ENCODE data around the gene ZNF442. TPM values are rescaled to one million over a fixed set of nuclear protein-coding genes. Genes with fewer than 3 reads are reported as not detected.

The ZNF442 gene
- total RNA-seq, 4 donors from 2014 or later = 0.60 to 4.6 (median 3.1) TPM

- H3K9me3 ChIP-seq = peaks cover 37% of the 10 kb centered on the region
Measured at GRCh38 chr19:12353375-12353774, 12.1 kb downstream of the ZNF442 start.

GRCh38 chr19:12350890-12351197 lies 14.6 kb downstream of the ZNF442 start:
- H3K9me3 ChIP-seq = peaks cover 37% of the 10 kb centered on the region
- DNase-seq (ENCODE audit: low spot score in 2 of 2) = no peak
- WGBS = 93% methylated on average over 5 of the region's 5 CpGs
- H3K27me3 ChIP-seq = no peaks in the 10 kb centered on the region
- H3K4me3 ChIP-seq = no peak overlapping the region
- no peak for TF ChIP-seq POLR2A (IDR thresholded peaks at IDR 0.05)
- H3K36me3 ChIP-seq = peaks cover 25% of the 10 kb centered on the region
- no peaks in the 10 kb centered on the region for H3K4me1 ChIP-seq
- no peak overlapping the region for H3K27ac ChIP-seq

More at GRCh38 chr19:12353375-12353774, 12.1 kb downstream of the ZNF442 start:
- Histone ChIP-seq H3K4me3 (no peak overlapping the region), H3K4me1 (no peaks in the 10 kb centered on the region), H3K27me3 (no peaks in the 10 kb centered on the region), H3K36me3 (peaks cover 25% of the 10 kb centered on the region), H3K27ac (no peak overlapping the region)
- DNase-seq (ENCODE audit: low spot score in 2 of 2) = no peak
- TF ChIP-seq CTCF (IDR thresholded peaks at IDR 0.05) (no peak), POLR2A (IDR thresholded peaks at IDR 0.05) (no peak), POLR2AphosphoS5 (IDR thresholded peaks at IDR 0.05) (no peak), EP300 (IDR thresholded peaks at IDR 0.05) (no peak)
- WGBS = 93% methylated on average over 4 of the region's 4 CpGs

GRCh38 chr19:12350185-12350889 lies 15.1 kb downstream of the ZNF442 start:
- WGBS = 96% methylated on average over 8 of the region's 8 CpGs
- Histone ChIP-seq H3K4me1 (no peaks in the 10 kb centered on the region), H3K27me3 (no peaks in the 10 kb centered on the region), H3K4me3 (no peak overlapping the region), H3K27ac (no peak overlapping the region), H3K36me3 (peaks cover 25% of the 10 kb centered on the region), H3K9me3 (peaks cover 37% of the 10 kb centered on the region)
- DNase-seq (ENCODE audit: low spot score in 2 of 2) = no peak
- no peak for TF ChIP-seq EP300 (IDR thresholded peaks at IDR 0.05)
- TF ChIP-seq CTCF (IDR thresholded peaks at IDR 0.05) = no peak
- no peak for TF ChIP-seq POLR2A (IDR thresholded peaks at IDR 0.05)
- TF ChIP-seq POLR2AphosphoS5 (IDR thresholded peaks at IDR 0.05) = no peak

GRCh38 chr19:12346896-12347295 lies 18.6 kb downstream of the ZNF442 start:
- no peak overlapping the region for H3K27ac ChIP-seq
- no peaks in the 10 kb centered on the region for H3K4me1 ChIP-seq
- no peak overlapping the region for H3K4me3 ChIP-seq
- WGBS = 83% methylated on average over 2 of the region's 2 CpGs
- no peak for DNase-seq (ENCODE audit: low spot score in 2 of 2)
- no peaks in the 10 kb centered on the region for H3K27me3 ChIP-seq
- H3K9me3 ChIP-seq = peaks cover 20% of the 10 kb centered on the region
- peaks cover 22% of the 10 kb centered on the region for H3K36me3 ChIP-seq
- no peak for TF ChIP-seq CTCF (IDR thresholded peaks at IDR 0.05)
- no peak for TF ChIP-seq EP300 (IDR thresholded peaks at IDR 0.05)
- no peak for TF ChIP-seq POLR2A (IDR thresholded peaks at IDR 0.05)
- no peak for TF ChIP-seq POLR2AphosphoS5 (IDR thresholded peaks at IDR 0.05)

- 89% methylated on average over 1 of the region's 1 CpG for WGBS
- TF ChIP-seq POLR2AphosphoS5 (IDR thresholded peaks at IDR 0.05) (no peak), EP300 (IDR thresholded peaks at IDR 0.05) (no peak), POLR2A (IDR thresholded peaks at IDR 0.05) (no peak), CTCF (IDR thresholded peaks at IDR 0.05) (no peak)
Measured at GRCh38 chr19:12345197-12345596, 20.3 kb downstream of the ZNF442 start.

More at GRCh38 chr19:12345197-12345596, 20.3 kb downstream of the ZNF442 start:
- no peak overlapping the region for H3K27ac ChIP-seq
- no peaks in the 10 kb centered on the region for H3K4me1 ChIP-seq
- no peak overlapping the region for H3K4me3 ChIP-seq
- no peaks in the 10 kb centered on the region for H3K27me3 ChIP-seq
- peaks cover 5% of the 10 kb centered on the region for H3K36me3 ChIP-seq
- peaks cover 10% of the 10 kb centered on the region for H3K9me3 ChIP-seq
- no peak for DNase-seq (ENCODE audit: low spot score in 2 of 2)
